Left lung (tissue), 10 donors: ENCODE data around the gene UACA. TPM values are rescaled to one million over a fixed set of nuclear protein-coding genes. Genes with fewer than 3 reads are reported as not detected.
A peak's percentile ranks its signal among the peaks of the same experiment; 100 is the strongest.

ENCODE experiments used
- ATAC-seq: fragments of 200-7000 bp; cut with Tn5 transposase; one replicate; pipeline ENCODE4 v1.9.1; 2020; ENCODE audit warnings: moderate library complexity
- DNase-seq, 4 donors: peaks; one replicate each; pipeline ENCODE4 v3.0.0-alpha.2; 2013 to 2020
- H3K27ac ChIP-seq, 2 donors: fragments of 200-600 bp; sonication (generic) in 1 of 2; one replicate each; pipeline versions ENCODE4 v1.5.0 to v1.8.0; 2020 to 2021
- H3K27me3 ChIP-seq, 2 donors: fragments of 200-600 bp; sonication (generic) in 1 of 2; one replicate each; pipeline versions ENCODE4 v1.5.0 to v1.8.0; 2020 to 2021
- H3K36me3 ChIP-seq, 2 donors: fragments of 200-600 bp; sonication (generic) in 1 of 2; one replicate each; pipeline versions ENCODE4 v1.5.0 to v1.8.0; 2020 to 2021
- H3K4me1 ChIP-seq, 2 donors: fragments of 200-600 bp; one replicate each; pipeline ENCODE4 v1.8.0; 2021
- H3K4me3 ChIP-seq, 2 donors: fragments of 200-600 bp; sonication (generic) in 1 of 2; one replicate each; pipeline versions ENCODE4 v1.5.0 to v1.8.0; 2020 to 2021; ENCODE audit warnings: mild to moderate bottlenecking in 1 of 2
- H3K9me3 ChIP-seq, 2 donors: fragments of 200-600 bp; sonication (generic) in 1 of 2; one replicate each; pipeline versions ENCODE4 v1.5.0 to v1.8.0; 2020 to 2021
- intact Hi-C, 2 donors: fragments of 100-400 bp; cut with DNase I; formaldehyde crosslinking; loops; one replicate each; pipeline versions ENCODE4 v1.11.2 to v1.14.2; 2022
- polyA plus RNA-seq, 6 donors: library from polyadenylated mRNA; unstranded; fragments of 120-200 nt; gene quantifications; one replicate each; pipeline ENCODE4 v1.2.1, GENCODE V29; 2013; ENCODE audit not compliant: insufficient read length in 6 of 6
- total RNA-seq, 2 donors: library from RNA; stranded (reverse); fragmentation: NEBNext Ultra II Directional; extraction: Animal tissue kit (Norgen Biotek cat#: 25700); gene quantifications; one replicate each; pipeline ENCODE4 v1.2.1, GENCODE V29; 2021
- TF ChIP-seq, protein P1 (sequence below), 2 donors: fragments of 200-600 bp; sonication (generic) in 1 of 2; IDR thresholded peaks; one replicate each; pipeline versions ENCODE4 v1.5.0 to v1.8.0; 2021; ENCODE audit warnings: antibody characterized with exemption in 2 of 2
- donor health status: DM: no; HTN: yes; CAD: no.
- donor health status: DM: no; HTN: no; CAD: no.

The UACA gene
- total and polyA plus RNA-seq, 8 donors = 43.2 to 133 (median 121) TPM

- H3K27ac ChIP-seq = no peak overlapping the region
- intact Hi-C loops = no loop called here
- no peaks in the 10 kb centered on the region for H3K9me3 ChIP-seq
- H3K36me3 ChIP-seq = no peaks in the 10 kb centered on the region
- TF ChIP-seq, protein P1, sequence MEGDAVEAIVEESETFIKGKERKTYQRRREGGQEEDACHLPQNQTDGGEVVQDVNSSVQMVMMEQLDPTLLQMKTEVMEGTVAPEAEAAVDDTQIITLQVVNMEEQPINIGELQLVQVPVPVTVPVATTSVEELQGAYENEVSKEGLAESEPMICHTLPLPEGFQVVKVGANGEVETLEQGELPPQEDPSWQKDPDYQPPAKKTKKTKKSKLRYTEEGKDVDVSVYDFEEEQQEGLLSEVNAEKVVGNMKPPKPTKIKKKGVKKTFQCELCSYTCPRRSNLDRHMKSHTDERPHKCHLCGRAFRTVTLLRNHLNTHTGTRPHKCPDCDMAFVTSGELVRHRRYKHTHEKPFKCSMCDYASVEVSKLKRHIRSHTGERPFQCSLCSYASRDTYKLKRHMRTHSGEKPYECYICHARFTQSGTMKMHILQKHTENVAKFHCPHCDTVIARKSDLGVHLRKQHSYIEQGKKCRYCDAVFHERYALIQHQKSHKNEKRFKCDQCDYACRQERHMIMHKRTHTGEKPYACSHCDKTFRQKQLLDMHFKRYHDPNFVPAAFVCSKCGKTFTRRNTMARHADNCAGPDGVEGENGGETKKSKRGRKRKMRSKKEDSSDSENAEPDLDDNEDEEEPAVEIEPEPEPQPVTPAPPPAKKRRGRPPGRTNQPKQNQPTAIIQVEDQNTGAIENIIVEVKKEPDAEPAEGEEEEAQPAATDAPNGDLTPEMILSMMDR (IDR thresholded peaks at IDR 0.05) = no peak
- H3K4me1 ChIP-seq = peaks cover 3 to 4% of the 10 kb centered on the region in 2 donors
- ATAC-seq (peak; percentile 34), DNase-seq (peak in 2 of 4 donors; percentile 56 to 82)
- H3K4me3 ChIP-seq = no peak overlapping the region
- no peaks in the 10 kb centered on the region for H3K27me3 ChIP-seq
Measured at GRCh38 chr15:70608144-70608543, 155.2 kb downstream of the UACA start.

- H3K4me3 ChIP-seq = no peak overlapping the region
- DNase-seq = peak in 3 of 4 donors; percentile 54 to 94 (median 92)
- intact Hi-C loops = no loop called here
- TF ChIP-seq, protein P1 (IDR thresholded peaks at IDR 0.05) = no peak
- H3K27ac ChIP-seq = peak overlapping the region; percentile 8 to 13
- peaks cover 3 to 4% of the 10 kb centered on the region in 2 donors for H3K4me1 ChIP-seq
- peak; percentile 75 for ATAC-seq
- no peaks in the 10 kb centered on the region for H3K36me3 ChIP-seq
- no peaks in the 10 kb centered on the region for H3K9me3 ChIP-seq
- H3K27me3 ChIP-seq = no peaks in the 10 kb centered on the region
Measured at GRCh38 chr15:70605606-70606410, 157.6 kb downstream of the UACA start.

DNA sequence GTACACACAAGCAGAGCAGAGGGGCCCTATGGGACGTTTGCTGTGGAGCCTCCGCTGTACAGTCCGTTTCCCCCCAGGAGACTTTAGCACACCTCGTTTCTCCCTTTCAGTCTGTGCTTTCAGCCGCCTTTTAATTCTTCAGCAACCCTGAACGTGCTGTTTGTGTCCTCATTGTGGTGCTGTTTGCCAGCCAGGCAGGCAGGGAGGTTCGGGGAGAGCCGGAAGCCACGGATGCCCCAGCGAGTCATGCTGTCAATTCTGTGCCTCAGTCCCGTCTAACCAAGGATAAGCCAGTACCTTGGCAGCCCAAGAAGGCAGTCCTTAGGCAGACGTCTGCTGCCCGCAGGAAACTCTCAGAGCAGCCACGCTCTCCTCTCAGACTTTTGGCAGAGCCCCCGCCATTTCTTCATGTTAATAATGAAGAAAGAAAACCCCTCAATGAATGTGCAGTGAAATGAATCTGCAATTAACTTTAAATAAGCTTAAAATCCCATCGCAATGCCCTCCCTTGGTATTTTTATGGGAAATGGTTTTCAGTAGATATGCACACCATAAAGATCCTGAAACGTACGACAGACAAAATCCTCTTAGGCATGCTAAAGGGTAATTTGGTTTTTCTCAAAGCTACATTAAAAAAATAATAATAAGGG lies 158.6 kb downstream of the UACA start:
- Histone ChIP-seq H3K4me1 (peaks cover 3 to 4% of the 10 kb centered on the region in 2 donors), H3K27me3 (no peaks in the 10 kb centered on the region)
- peak; percentile 29 for ATAC-seq

More for the DNA sequence above, 158.6 kb downstream of the UACA start:
- DNase-seq = peak in 1 of 4 donors; percentile 53
- H3K27ac ChIP-seq = peak overlapping the region; percentile 8 to 13
- H3K36me3 ChIP-seq = no peaks in the 10 kb centered on the region
- intact Hi-C loops = no loop called here
- TF ChIP-seq, protein P1 (IDR thresholded peaks at IDR 0.05) = no peak
- no peak overlapping the region for H3K4me3 ChIP-seq
- peaks cover 0 to 6% of the 10 kb centered on the region in 2 donors for H3K9me3 ChIP-seq

Other genes with a start within 250 kb of the UACA start
- gene LARP6, start 90.6 kb upstream of the UACA start, total RNA-seq = 1 to 10 TPM; 7.7 to 10.0 TPM
- 10 to 100 TPM; 12.4 to 17.8 (median 15.2) TPM for gene LARP6, start 90.6 kb upstream of the UACA start, polyA plus RNA-seq
- gene THAP10, start 128.9 kb upstream of the UACA start, total RNA-seq = 1 to 10 TPM; 1.8 to 2.2 TPM
- 1 to 10 TPM; 5.3 to 7.6 (median 6.2) TPM for gene THAP10, start 128.9 kb upstream of the UACA start, polyA plus RNA-seq
- 1 to 10 TPM; 4.2 to 5.1 TPM for gene LRRC49, start 129.3 kb upstream of the UACA start, total RNA-seq
- 10 to 100 TPM; 17.5 to 24.1 (median 20.0) TPM for gene LRRC49, start 129.3 kb upstream of the UACA start, polyA plus RNA-seq